IPS DF 4.7 (cell line): ENCODE measurements around the gene CREB3.

ENCODE experiments used
- DNase-seq: peaks from one replicate; pipeline ENCODE4 v3.0.0-alpha.2; 2013; ENCODE audit warnings: low spot score; ENCODE audit errors: extremely low read depth

CREB3 gene

GRCh38 chr9:35774907-35775635 lies 42.6 kb downstream of the CREB3 start:
- no peak for DNase-seq

GRCh38 chr9:35776018-35776417 lies 43.6 kb downstream of the CREB3 start:
- DNase-seq, result no peak

- DNase-seq, result no peak
Measured at GRCh38 chr9:35778496-35778895, 46.0 kb downstream of the CREB3 start.

- DNase-seq, result no peak
Measured at GRCh38 chr9:35781066-35781465, 48.6 kb downstream of the CREB3 start.

- DNase-seq, result no peak
Measured at GRCh38 chr9:35783418-35783817, 51.0 kb downstream of the CREB3 start.
